Neural cell (in vitro differentiated cells): ENCODE data around the gene ZNF846. TPM values are rescaled to one million over a fixed set of nuclear protein-coding genes. Genes with fewer than 3 reads are reported as not detected.

Experiments
- H2AFZ ChIP-seq: fragments of 200-600, 300-800 bp; sonication (generic), shearing (Covaris generic); 2 replicates; pipeline ENCODE4 v1.6.0; 2014; ENCODE audit warnings: low read depth, mild to moderate bottlenecking, antibody characterized with exemption, low read length, moderate library complexity
- H3F3A ChIP-seq: fragments of 200-600 bp; shearing (Covaris generic); 2 replicates; pipeline ENCODE4 v1.6.1; 2016; ENCODE audit warnings: mild to moderate bottlenecking, moderate library complexity, mixed read lengths, antibody characterized with exemption, low read length; ENCODE audit not compliant: insufficient read depth, poor library complexity, severe bottlenecking
- H3K27ac ChIP-seq: fragments of 200-600, 300-800 bp; sonication (generic), shearing (Covaris generic); 2 replicates; pipeline ENCODE4 v1.5.1; 2014; ENCODE audit warnings: mild to moderate bottlenecking, low read length, moderate library complexity
- H3K27me3 ChIP-seq: fragments of 300-800, 200-600 bp; sonication (generic), shearing (Covaris generic); 2 replicates; pipeline ENCODE4 v1.6.0; 2014; ENCODE audit warnings: mild to moderate bottlenecking, low read depth, low read length, moderate library complexity; ENCODE audit not compliant: insufficient read depth
- H3K36me3 ChIP-seq: fragments of 300-800, 200-600 bp; sonication (generic), shearing (Covaris generic); 2 replicates; pipeline ENCODE4 v1.5.1; 2014; ENCODE audit warnings: mild to moderate bottlenecking, antibody characterized with exemption, low read length, moderate library complexity; ENCODE audit not compliant: insufficient read depth
- H3K4me2 ChIP-seq: fragments of 300-800, 200-600 bp; sonication (generic), shearing (Covaris generic); 2 replicates; pipeline ENCODE4 v1.6.0; 2014; ENCODE audit warnings: mild to moderate bottlenecking, low read length
- H3K4me3 ChIP-seq: fragments of 300-800, 200-600 bp; sonication (generic), shearing (Covaris generic); 2 replicates; pipeline ENCODE4 v1.5.1; 2014; ENCODE audit warnings: mild to moderate bottlenecking, low read length, moderate library complexity
- H3K79me2 ChIP-seq: fragments of 200-600 bp; shearing (Covaris generic); replicated peaks from 2 replicates; pipeline ENCODE4 v1.6.0; 2014; ENCODE audit warnings: mild to moderate bottlenecking, low read length, moderate library complexity; ENCODE audit not compliant: insufficient read depth
- H3K9ac ChIP-seq: fragments of 300-800, 200-600 bp; sonication (generic), shearing (Covaris generic); 2 replicates; pipeline ENCODE4 v1.6.1; 2016; ENCODE audit warnings: mild to moderate bottlenecking, low read length, mixed read lengths
- H3K9me2 ChIP-seq: fragments of 200-600 bp; shearing (Covaris generic); 2 replicates; pipeline ENCODE4 v1.6.1; 2016; ENCODE audit warnings: mild to moderate bottlenecking, low read length, mixed read lengths; ENCODE audit not compliant: insufficient read depth
- H3K9me3 ChIP-seq: fragments of 200-600, 300-800 bp; sonication (generic), shearing (Covaris generic); 2 replicates; pipeline ENCODE4 v1.6.1; 2016; ENCODE audit warnings: mild to moderate bottlenecking, mixed run types, low read length, moderate library complexity, mixed read lengths
- H4K20me1 ChIP-seq: fragments of 200-600 bp; shearing (Covaris generic); 2 replicates; pipeline ENCODE4 v1.6.1; 2016; ENCODE audit warnings: mild to moderate bottlenecking, mixed run types; ENCODE audit not compliant: insufficient read depth
- EP300 ChIP-seq: fragments of 450-650 bp; conservative IDR thresholded peaks from 2 replicates; pipeline ENCODE4 v1.6.1; 2014; ENCODE audit warnings: antibody characterized with exemption, mild to moderate bottlenecking, moderate library complexity; ENCODE audit not compliant: poor library complexity, severe bottlenecking
- EZH2 ChIP-seq: fragments of 200-600, 300-800 bp; shearing (Covaris generic), sonication (generic); IDR thresholded peaks from 2 replicates; pipeline ENCODE4 v1.6.1; 2014; ENCODE audit warnings: antibody characterized with exemption, low read length, borderline replicate concordance, mild to moderate bottlenecking; ENCODE audit not compliant: insufficient read depth, poor library complexity, severe bottlenecking
- MXI1 ChIP-seq: fragments of 450-650 bp; conservative IDR thresholded peaks from 2 replicates; pipeline ENCODE4 v1.6.1; 2014; ENCODE audit warnings: antibody characterized with exemption, mild to moderate bottlenecking; ENCODE audit not compliant: poor library complexity, severe bottlenecking
- POLR2AphosphoS5 ChIP-seq: IDR thresholded peaks from 2 replicates; pipeline ENCODE4 v1.6.1; 2012
- RAD21 ChIP-seq: fragments of 450-650 bp; conservative IDR thresholded peaks from 2 replicates; pipeline ENCODE4 v1.6.1; 2014; ENCODE audit warnings: antibody characterized with exemption, mild to moderate bottlenecking, moderate library complexity
- TAF1 ChIP-seq: IDR thresholded peaks from 2 replicates; pipeline ENCODE4 v1.6.1; 2012; ENCODE audit warnings: low read depth
- polyA plus RNA-seq: library from polyadenylated mRNA; depleted of rRNA; stranded (reverse); fragments of >200 nt; gene quantifications from 2 replicates; pipeline ENCODE4 v1.2.3, GENCODE V29; 2014
- TF ChIP-seq, protein P1 (sequence below): fragments of 450-650 bp; IDR thresholded peaks from 2 replicates; pipeline ENCODE4 v1.5.1; 2014; ENCODE audit warnings: antibody characterized with exemption, mild to moderate bottlenecking, moderate library complexity; ENCODE audit not compliant: poor library complexity, severe bottlenecking
- TF ChIP-seq, protein P2 (sequence below): IDR thresholded peaks from 2 replicates; pipeline ENCODE4 v1.6.1; 2012; ENCODE audit warnings: borderline replicate concordance

ZNF846 gene
- polyA plus RNA-seq, 1 donor from 2014 or later = 7.4 TPM

DNA sequence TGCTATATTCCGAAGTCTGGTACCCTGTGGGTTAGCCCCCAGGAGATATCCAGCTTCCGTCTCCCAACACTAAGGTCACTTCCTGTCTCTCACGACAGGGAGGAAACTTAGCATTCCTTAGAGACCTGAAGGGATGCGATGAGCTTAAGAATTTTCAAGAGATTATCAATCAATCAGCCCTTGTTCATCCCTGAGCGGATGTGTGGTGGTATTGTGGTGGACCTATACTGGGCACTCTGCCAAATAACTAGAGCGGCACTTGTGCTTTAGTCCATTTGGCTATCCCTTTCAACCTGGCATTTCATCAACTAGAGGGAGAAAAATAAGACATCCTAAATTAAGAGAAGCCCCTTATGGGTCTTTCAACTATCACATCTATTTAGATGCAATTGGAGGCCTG, 62.7 kb downstream of the ZNF846 start:
- H4K20me1 ChIP-seq = no peaks in the 10 kb centered on the region
- H3K27me3 ChIP-seq = no peaks in the 10 kb centered on the region
- no peaks in the 10 kb centered on the region for H3F3A ChIP-seq
- no peak overlapping the region for H3K4me3 ChIP-seq
- H3K9ac ChIP-seq = no peak overlapping the region
- no peak overlapping the region for H2AFZ ChIP-seq
- H3K9me2 ChIP-seq = no peaks in the 10 kb centered on the region
- H3K9me3 ChIP-seq = no peaks in the 10 kb centered on the region
- no peaks in the 10 kb centered on the region for H3K79me2 ChIP-seq
- no peaks in the 10 kb centered on the region for H3K36me3 ChIP-seq
- H3K4me2 ChIP-seq = no peak overlapping the region
- TF ChIP-seq, protein P1, sequence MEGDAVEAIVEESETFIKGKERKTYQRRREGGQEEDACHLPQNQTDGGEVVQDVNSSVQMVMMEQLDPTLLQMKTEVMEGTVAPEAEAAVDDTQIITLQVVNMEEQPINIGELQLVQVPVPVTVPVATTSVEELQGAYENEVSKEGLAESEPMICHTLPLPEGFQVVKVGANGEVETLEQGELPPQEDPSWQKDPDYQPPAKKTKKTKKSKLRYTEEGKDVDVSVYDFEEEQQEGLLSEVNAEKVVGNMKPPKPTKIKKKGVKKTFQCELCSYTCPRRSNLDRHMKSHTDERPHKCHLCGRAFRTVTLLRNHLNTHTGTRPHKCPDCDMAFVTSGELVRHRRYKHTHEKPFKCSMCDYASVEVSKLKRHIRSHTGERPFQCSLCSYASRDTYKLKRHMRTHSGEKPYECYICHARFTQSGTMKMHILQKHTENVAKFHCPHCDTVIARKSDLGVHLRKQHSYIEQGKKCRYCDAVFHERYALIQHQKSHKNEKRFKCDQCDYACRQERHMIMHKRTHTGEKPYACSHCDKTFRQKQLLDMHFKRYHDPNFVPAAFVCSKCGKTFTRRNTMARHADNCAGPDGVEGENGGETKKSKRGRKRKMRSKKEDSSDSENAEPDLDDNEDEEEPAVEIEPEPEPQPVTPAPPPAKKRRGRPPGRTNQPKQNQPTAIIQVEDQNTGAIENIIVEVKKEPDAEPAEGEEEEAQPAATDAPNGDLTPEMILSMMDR = no peak
- TF ChIP-seq TAF1 = no peak
- no peak for TF ChIP-seq RAD21
- no peak for TF ChIP-seq POLR2AphosphoS5
- TF ChIP-seq, protein P2, sequence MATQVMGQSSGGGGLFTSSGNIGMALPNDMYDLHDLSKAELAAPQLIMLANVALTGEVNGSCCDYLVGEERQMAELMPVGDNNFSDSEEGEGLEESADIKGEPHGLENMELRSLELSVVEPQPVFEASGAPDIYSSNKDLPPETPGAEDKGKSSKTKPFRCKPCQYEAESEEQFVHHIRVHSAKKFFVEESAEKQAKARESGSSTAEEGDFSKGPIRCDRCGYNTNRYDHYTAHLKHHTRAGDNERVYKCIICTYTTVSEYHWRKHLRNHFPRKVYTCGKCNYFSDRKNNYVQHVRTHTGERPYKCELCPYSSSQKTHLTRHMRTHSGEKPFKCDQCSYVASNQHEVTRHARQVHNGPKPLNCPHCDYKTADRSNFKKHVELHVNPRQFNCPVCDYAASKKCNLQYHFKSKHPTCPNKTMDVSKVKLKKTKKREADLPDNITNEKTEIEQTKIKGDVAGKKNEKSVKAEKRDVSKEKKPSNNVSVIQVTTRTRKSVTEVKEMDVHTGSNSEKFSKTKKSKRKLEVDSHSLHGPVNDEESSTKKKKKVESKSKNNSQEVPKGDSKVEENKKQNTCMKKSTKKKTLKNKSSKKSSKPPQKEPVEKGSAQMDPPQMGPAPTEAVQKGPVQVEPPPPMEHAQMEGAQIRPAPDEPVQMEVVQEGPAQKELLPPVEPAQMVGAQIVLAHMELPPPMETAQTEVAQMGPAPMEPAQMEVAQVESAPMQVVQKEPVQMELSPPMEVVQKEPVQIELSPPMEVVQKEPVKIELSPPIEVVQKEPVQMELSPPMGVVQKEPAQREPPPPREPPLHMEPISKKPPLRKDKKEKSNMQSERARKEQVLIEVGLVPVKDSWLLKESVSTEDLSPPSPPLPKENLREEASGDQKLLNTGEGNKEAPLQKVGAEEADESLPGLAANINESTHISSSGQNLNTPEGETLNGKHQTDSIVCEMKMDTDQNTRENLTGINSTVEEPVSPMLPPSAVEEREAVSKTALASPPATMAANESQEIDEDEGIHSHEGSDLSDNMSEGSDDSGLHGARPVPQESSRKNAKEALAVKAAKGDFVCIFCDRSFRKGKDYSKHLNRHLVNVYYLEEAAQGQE = no peak
- no peak for TF ChIP-seq EZH2
- TF ChIP-seq MXI1 = no peak
- TF ChIP-seq EP300 = no peak
- H3K27ac ChIP-seq = no peak overlapping the region

- Histone ChIP-seq H3K9ac (no peak overlapping the region), H4K20me1 (no peaks in the 10 kb centered on the region), H3K4me3 (no peak overlapping the region), H2AFZ (no peak overlapping the region), H3K27ac (no peak overlapping the region), H3F3A (no peaks in the 10 kb centered on the region), H3K79me2 (no peaks in the 10 kb centered on the region), H3K9me3 (no peaks in the 10 kb centered on the region), H3K9me2 (no peaks in the 10 kb centered on the region), H3K4me2 (no peak overlapping the region), H3K36me3 (no peaks in the 10 kb centered on the region), H3K27me3 (no peaks in the 10 kb centered on the region)
- TF ChIP-seq RAD21 = no peak
Observed at GRCh38 chr19:9702186-9702585, 66.4 kb downstream of the ZNF846 start.

Other genes with a start within 250 kb of the ZNF846 start
- gene ZNF426, start 230.1 kb downstream of the ZNF846 start, polyA plus RNA-seq = 12.2 and 14.3 TPM in 2 replicates
- gene ZNF121, start 184.2 kb downstream of the ZNF846 start, polyA plus RNA-seq = 29.5 and 32.4 TPM in 2 replicates
- gene ZNF561, start 147.5 kb downstream of the ZNF846 start, polyA plus RNA-seq = 24.6 and 35.5 TPM in 2 replicates
- 0.01 and 0.08 TPM in 2 replicates for gene ZNF562, start 93.6 kb downstream of the ZNF846 start, polyA plus RNA-seq
- gene FBXL12, start 50.3 kb upstream of the ZNF846 start, polyA plus RNA-seq = 31.5 and 31.9 TPM in 2 replicates
- gene UBL5, start 59.2 kb upstream of the ZNF846 start, polyA plus RNA-seq = 1,308 and 1,364 TPM in 2 replicates
- 268 and 288 TPM in 2 replicates for gene PIN1, start 66.6 kb upstream of the ZNF846 start, polyA plus RNA-seq
- gene OLFM2, start 167.8 kb upstream of the ZNF846 start, polyA plus RNA-seq = 68.6 and 75.7 TPM in 2 replicates
- 0.11 TPM in 1 of 2 replicates, not detected in the other for gene COL5A3, start 241.8 kb upstream of the ZNF846 start, polyA plus RNA-seq
- gene RDH8, start 244.7 kb upstream of the ZNF846 start, polyA plus RNA-seq = not detected in 2 replicates